PC-9 (cell line): ENCODE measurements around the gene ADAMTS4. TPM values are rescaled to one million over a fixed set of nuclear protein-coding genes. Genes with fewer than 3 reads are reported as not detected.

ENCODE experiments used
- BruUV-seq: library from RNA; stranded (reverse); fragments of 400-500 nt; replicated peaks from 2 replicates; lab custom pipeline; 2021; lab: Mats Ljungman, UMichigan
- CTCF ChIA-PET: fragments of 300-600 bp; sonication (Branson Sonifier 250); formaldehyde crosslinking; loops from one replicate; lab custom pipeline; 2022; ENCODE audit warnings: antibody characterized with exemption; lab: Charles Lee
- POLR2A ChIA-PET: fragments of 300-600 bp; sonication (Branson Sonifier 250); formaldehyde crosslinking; loops from one replicate; lab custom pipeline; 2022; ENCODE audit warnings: antibody characterized with exemption; ENCODE audit not compliant: unreplicated experiment; lab: Charles Lee
- DNase-seq, 2 experiments: peaks; one replicate each; pipeline versions ENCODE4 v3.0.0 to v3.0.0-alpha.2; 2015 to 2022; ENCODE audit warnings: mixed read lengths in 1 of 2
- H2AFZ ChIP-seq: fragments of 200-600 bp; sonication (generic); 2 replicates; pipeline ENCODE4 v1.8.1; 2017; ENCODE audit warnings: antibody characterized with exemption
- H3F3A ChIP-seq: fragments of 200-600 bp; sonication (generic); 2 replicates; pipeline ENCODE4 v1.8.1; 2017; ENCODE audit warnings: antibody characterized with exemption, mild to moderate bottlenecking, low read depth; ENCODE audit not compliant: insufficient read depth
- H3K27ac ChIP-seq: fragments of 200-600 bp; sonication (generic); 2 replicates; pipeline ENCODE4 v1.6.1; 2016; ENCODE audit warnings: mixed run types
- H3K27me3 ChIP-seq: fragments of 200-600 bp; sonication (generic); 2 replicates; pipeline ENCODE4 v1.6.1; 2016; ENCODE audit warnings: low read depth, mixed run types; ENCODE audit not compliant: insufficient read depth
- H3K36me3 ChIP-seq: fragments of 200-600 bp; sonication (generic); 2 replicates; pipeline ENCODE4 v1.6.1; 2016; ENCODE audit warnings: low read depth, mixed run types
- H3K4me1 ChIP-seq: fragments of 200-600 bp; sonication (generic); replicated peaks from 2 replicates; pipeline ENCODE4 v1.6.1; 2016; ENCODE audit warnings: mixed run types; ENCODE audit not compliant: insufficient read depth
- H3K4me2 ChIP-seq: fragments of 200-600 bp; sonication (generic); 2 replicates; pipeline ENCODE4 v1.6.1; 2017; ENCODE audit warnings: mixed run types
- H3K4me3 ChIP-seq: fragments of 200-600 bp; sonication (generic); 2 replicates; pipeline ENCODE4 v1.6.1; 2016; ENCODE audit warnings: mixed run types
- H3K79me2 ChIP-seq: fragments of 200-600 bp; sonication (generic); 2 replicates; pipeline ENCODE4 v1.6.1; 2017; ENCODE audit warnings: low read depth, mixed run types
- H3K9me2 ChIP-seq: fragments of 200-600 bp; sonication (generic); 2 replicates; pipeline ENCODE4 v1.8.1; 2017; ENCODE audit warnings: mild to moderate bottlenecking; ENCODE audit not compliant: insufficient read depth
- H3K9me3 ChIP-seq: fragments of 200-600 bp; sonication (generic); 2 replicates; pipeline ENCODE4 v1.8.1; 2016; ENCODE audit warnings: low read depth; ENCODE audit not compliant: insufficient read depth
- H4K20me1 ChIP-seq: fragments of 200-600 bp; sonication (generic); 2 replicates; pipeline ENCODE4 v1.8.1; 2017; ENCODE audit not compliant: insufficient read depth
- EZH2 ChIP-seq: fragments of 200-600 bp; sonication (generic); IDR thresholded peaks from 2 replicates; pipeline ENCODE4 v1.8.0; 2017; ENCODE audit warnings: antibody characterized with exemption, low read depth
- intact Hi-C: fragments of 100-400 bp; cut with micrococcal nuclease; formaldehyde crosslinking; loops from one replicate; pipeline ENCODE4 v1.10.0; 2022; ENCODE audit not compliant: unreplicated experiment
- total RNA-seq: library from RNA; stranded (reverse); gene quantifications from 2 replicates; pipeline ENCODE4 v1.2.3, GENCODE V29; 2021
- TF ChIP-seq, protein P1 (sequence below): fragments of 200-600 bp; sonication (generic); conservative IDR thresholded peaks from 2 replicates; pipeline ENCODE4 v1.6.1; 2017; ENCODE audit warnings: mixed run types, antibody characterized with exemption, mild to moderate bottlenecking, moderate library complexity

The ADAMTS4 gene
- total RNA-seq, 1 experiment from 2014 or later = not detected

DNA sequence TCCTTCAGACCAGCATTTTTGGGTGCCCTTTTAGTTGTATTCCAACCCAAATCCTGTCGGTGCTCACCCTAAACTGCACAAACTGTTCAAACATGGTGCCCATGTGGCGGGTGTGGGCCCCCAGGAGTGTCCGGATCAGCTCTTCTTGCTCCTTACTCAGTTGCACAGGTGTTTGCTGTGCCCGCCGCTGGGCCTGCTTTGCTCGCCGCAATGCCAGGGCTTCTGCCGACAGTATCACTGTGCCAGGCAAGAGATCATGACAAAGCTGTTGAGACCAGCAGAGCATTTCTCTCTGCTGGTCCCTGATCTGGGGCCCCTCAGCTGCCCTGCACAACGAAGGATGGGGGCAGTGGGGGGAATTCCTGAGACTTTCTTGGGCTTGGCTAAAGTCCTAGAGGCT lies 34.2 kb upstream of the ADAMTS4 start:
- no peak for DNase-seq
- POLR2A ChIA-PET = no interaction called here
- Histone ChIP-seq H3K79me2 (no peaks in the 10 kb centered on the region), H3K27ac (no peak overlapping the region), H2AFZ (no peak overlapping the region), H3K9me3 (no peaks in the 10 kb centered on the region), H3K4me2 (no peak overlapping the region), H3K36me3 (no peaks in the 10 kb centered on the region), H3F3A (no peaks in the 10 kb centered on the region), H3K9me2 (no peaks in the 10 kb centered on the region), H3K27me3 (no peaks in the 10 kb centered on the region), H4K20me1 (no peaks in the 10 kb centered on the region; the same call in 1 of the 2 replicates), H3K4me1 (0 out of 2 replicates have a peak, but pooled peaks cover 5% of the 10 kb centered on the region), H3K4me3 (no peak overlapping the region)
- CTCF ChIA-PET = no interaction called here
- intact Hi-C loops = no loop called here
- no peak for TF ChIP-seq EZH2
- TF ChIP-seq, protein P1, sequence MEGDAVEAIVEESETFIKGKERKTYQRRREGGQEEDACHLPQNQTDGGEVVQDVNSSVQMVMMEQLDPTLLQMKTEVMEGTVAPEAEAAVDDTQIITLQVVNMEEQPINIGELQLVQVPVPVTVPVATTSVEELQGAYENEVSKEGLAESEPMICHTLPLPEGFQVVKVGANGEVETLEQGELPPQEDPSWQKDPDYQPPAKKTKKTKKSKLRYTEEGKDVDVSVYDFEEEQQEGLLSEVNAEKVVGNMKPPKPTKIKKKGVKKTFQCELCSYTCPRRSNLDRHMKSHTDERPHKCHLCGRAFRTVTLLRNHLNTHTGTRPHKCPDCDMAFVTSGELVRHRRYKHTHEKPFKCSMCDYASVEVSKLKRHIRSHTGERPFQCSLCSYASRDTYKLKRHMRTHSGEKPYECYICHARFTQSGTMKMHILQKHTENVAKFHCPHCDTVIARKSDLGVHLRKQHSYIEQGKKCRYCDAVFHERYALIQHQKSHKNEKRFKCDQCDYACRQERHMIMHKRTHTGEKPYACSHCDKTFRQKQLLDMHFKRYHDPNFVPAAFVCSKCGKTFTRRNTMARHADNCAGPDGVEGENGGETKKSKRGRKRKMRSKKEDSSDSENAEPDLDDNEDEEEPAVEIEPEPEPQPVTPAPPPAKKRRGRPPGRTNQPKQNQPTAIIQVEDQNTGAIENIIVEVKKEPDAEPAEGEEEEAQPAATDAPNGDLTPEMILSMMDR = no peak
- BruUV-seq = no TSS peak

DNA sequence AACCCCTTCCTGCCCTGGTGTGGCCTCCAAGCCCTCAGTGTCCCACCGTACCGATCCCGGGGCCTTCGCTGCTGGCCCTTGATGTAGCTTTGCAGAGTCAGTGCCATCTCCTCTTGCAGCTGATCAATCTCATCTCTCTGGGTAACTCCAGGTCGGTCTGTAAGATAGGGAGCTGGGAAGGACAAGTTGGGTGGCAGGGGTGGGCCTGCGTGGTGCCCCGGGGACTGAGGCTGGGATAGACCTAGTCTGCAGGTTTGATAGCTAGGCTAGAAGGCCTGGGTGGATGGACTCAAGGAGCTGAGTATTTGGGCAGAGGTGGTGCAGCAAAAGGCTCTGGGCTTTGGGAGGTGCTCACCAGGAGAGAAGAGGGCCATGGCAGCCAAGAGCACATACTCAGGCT lies 31.9 kb upstream of the ADAMTS4 start:
- H3K4me2 ChIP-seq = no peak overlapping the region
- H3K27ac ChIP-seq = no peak overlapping the region
- POLR2A ChIA-PET = no interaction called here
- no peak overlapping the region for H3K4me3 ChIP-seq
- no peak for TF ChIP-seq EZH2
- no peak for DNase-seq
- H3F3A ChIP-seq = no peaks in the 10 kb centered on the region
- no peak overlapping the region for H2AFZ ChIP-seq
- H3K9me3 ChIP-seq = no peaks in the 10 kb centered on the region
- H3K36me3 ChIP-seq = no peaks in the 10 kb centered on the region
- no peaks in the 10 kb centered on the region; the same call in 1 of the 2 replicates for H4K20me1 ChIP-seq
- H3K9me2 ChIP-seq = no peaks in the 10 kb centered on the region
- CTCF ChIA-PET = interaction anchor here (0.5 to 0.6 kb wide), 2 partner anchors 10 to 152 kb away, joined by 3 to 5 read pairs; no protein-coding TSS in a partner anchor
- intact Hi-C loops = no loop called here
- H3K4me1 ChIP-seq = peaks cover 16% of the 10 kb centered on the region
- no peaks in the 10 kb centered on the region for H3K79me2 ChIP-seq
- H3K27me3 ChIP-seq = no peaks in the 10 kb centered on the region
- BruUV-seq = no TSS peak

DNA sequence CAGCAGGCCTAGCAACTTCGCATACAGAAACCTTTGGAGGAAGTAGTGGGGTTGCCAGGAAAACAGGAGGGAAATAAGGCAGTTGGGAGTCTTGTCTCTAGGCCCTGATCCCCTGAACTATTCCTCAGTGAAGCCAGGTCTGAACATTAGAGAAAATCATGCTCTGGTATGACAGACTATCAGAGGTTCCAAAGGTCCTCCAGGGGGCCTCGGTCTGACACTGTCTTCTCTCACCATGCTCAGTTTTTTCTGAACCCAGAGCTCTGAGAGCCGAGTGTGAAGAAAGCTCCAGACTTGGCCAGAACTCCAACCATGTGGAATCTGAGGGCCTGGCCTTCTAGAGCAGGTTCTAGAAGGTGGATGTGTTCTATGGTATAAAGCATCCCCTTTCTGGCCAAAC lies 31.0 kb upstream of the ADAMTS4 start:
- no peaks in the 10 kb centered on the region for H3K27me3 ChIP-seq
- BruUV-seq = no TSS peak
- no peak for TF ChIP-seq EZH2
- TF ChIP-seq, protein P1 = no peak; the same call in 1 of the 2 replicates
- H3K4me3 ChIP-seq = no peak overlapping the region
- no peak for DNase-seq
- no peak overlapping the region for H2AFZ ChIP-seq
- H3K4me2 ChIP-seq = no peak overlapping the region
- H3K79me2 ChIP-seq = no peaks in the 10 kb centered on the region
- CTCF ChIA-PET = interaction anchor here (0.5 to 0.7 kb wide), 2 partner anchors 11 to 1121 kb away, joined by 3 to 5 read pairs; no protein-coding TSS in a partner anchor
- H3K4me1 ChIP-seq = peaks cover 16% of the 10 kb centered on the region
- no peak overlapping the region for H3K27ac ChIP-seq
- no peaks in the 10 kb centered on the region for H3K36me3 ChIP-seq
- no peaks in the 10 kb centered on the region for H3K9me2 ChIP-seq
- H4K20me1 ChIP-seq = no peaks in the 10 kb centered on the region; the same call in 1 of the 2 replicates
- intact Hi-C loops = loop anchor here (10.0 kb wide), 1 partner anchor 535 kb away; the partner anchor contains the start of gene ATF6
- H3F3A ChIP-seq = peaks cover 3% of the 10 kb centered on the region; the same call in 1 of the 2 replicates
- POLR2A ChIA-PET = interaction anchor here (0.6 kb wide), 1 partner anchor 728 kb away, joined by 3 read pairs; no protein-coding TSS in a partner anchor
- H3K9me3 ChIP-seq = no peaks in the 10 kb centered on the region
